ENCODE data around the gene LOXL3.
"Not testable (repeated sequence)": the region's sequence is repeated elsewhere in the genome, so short reads cannot be mapped to it uniquely, and the experiment has no call there.

LOXL3 gene

DNA sequence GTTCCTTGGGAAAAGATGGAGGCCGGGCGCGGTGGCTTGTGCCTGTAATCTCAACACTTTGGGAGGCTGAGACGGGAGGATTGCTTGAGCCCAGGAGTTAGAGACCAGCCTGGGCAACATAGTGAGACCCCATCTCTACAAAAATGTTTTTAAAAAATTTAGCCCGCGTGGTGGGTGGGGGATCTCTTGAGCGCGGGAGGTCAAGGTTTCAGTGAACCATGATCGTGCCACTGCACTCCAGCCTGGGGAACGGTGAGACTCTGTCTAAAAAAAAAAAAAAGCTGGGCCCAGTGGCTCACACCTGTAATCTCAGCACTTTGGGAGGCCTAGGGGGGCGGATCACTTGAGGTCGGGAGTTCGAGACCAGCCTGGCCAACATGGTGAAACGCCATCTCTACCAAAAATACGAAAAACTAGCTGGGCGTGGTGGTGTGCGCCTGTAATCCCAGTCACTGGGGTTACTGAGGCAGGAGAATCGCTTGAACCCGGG lies 70.0 kb downstream of the LOXL3 start:
- DNase-seq = not testable (repeated sequence)

DNA sequence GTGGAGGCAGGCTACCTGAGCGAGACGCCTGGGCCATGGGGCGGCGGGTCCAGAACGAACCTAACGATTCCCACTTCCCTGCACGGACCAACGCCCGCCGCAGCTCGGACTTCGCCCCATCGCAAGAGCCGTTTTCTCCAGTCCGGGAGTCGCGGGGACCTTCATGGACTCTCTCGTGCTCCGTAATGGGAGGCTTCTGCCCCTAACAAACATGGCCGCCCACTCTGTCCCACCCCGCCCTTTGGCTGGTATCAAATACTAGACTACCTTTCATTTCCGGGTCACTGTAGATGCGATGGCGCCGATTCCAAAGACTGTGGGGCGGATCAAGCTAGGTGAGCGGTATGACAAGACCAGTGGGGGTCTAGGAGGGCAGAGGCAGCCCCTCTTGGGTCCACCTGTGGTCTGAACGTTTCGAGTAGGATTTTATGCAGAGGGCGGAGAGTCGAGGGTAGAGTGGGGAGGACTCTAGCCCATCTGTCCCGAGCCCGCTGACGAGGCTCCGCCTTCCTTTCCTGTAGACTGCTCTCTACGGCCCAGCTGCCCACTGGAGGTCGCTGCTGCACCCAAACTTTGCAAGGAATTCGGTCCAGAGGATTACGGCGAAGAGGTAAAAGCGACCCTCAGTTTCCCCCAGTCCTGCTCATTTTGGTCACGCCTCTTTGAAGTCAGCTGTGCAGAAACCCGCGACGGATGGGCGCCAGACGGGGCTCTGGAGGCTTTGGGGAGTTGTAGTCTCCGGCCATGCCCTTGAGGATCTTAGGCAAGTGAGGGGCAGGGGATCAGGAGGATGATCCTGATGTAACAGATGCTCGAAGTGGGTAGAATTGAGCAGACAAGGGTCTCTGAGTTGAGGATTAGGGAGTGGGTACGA lies 70.7 kb downstream of the LOXL3 start, which contains the start of the genes CCDC142 and TTC31:
CCDC142 (minus strand) TSS at position 198 of the 874 bp plus-strand sequence; CDS start at position 37, 161 bp downstream.
TTC31 (plus strand) TSS at position 281 of the 874 bp plus-strand sequence; CDS start at position 296, 15 bp downstream.
- DNase-seq = peak; percentile 56
